H9 (cell line): ENCODE results near the gene AIFM2. TPM values are rescaled to one million over a fixed set of nuclear protein-coding genes. Genes with fewer than 3 reads are reported as not detected.

ENCODE experiments used
- DNase-seq: peaks from one replicate; pipeline ENCODE4 v3.0.0-alpha.2; 2017
- H2AFZ ChIP-seq: one replicate; pipeline ENCODE4 v1.6.1; 2013; ENCODE audit warnings: mild to moderate bottlenecking, low read length, control low read depth, moderate library complexity
- H2AK5ac ChIP-seq: 2 replicates; pipeline ENCODE4 v1.6.1; 2013; ENCODE audit warnings: low read length, control low read depth, mixed read lengths; ENCODE audit not compliant: insufficient read length
- H2BK120ac ChIP-seq: one replicate; pipeline ENCODE4 v1.6.1; 2013; ENCODE audit warnings: low read depth, mild to moderate bottlenecking, low read length, control low read depth, inconsistent platforms; ENCODE audit not compliant: poor library complexity, severe bottlenecking
- H2BK12ac ChIP-seq: 2 replicates; pipeline ENCODE4 v1.6.1; 2013; ENCODE audit warnings: low read length, control low read depth, mixed read lengths, low read depth; ENCODE audit not compliant: insufficient read length
- H2BK15ac ChIP-seq: 2 replicates; pipeline ENCODE4 v1.6.1; 2013; ENCODE audit warnings: low read depth, low read length, control low read depth
- H2BK20ac ChIP-seq: one replicate; pipeline ENCODE4 v1.6.1; 2013; ENCODE audit warnings: low read depth, mild to moderate bottlenecking, low read length, control low read depth, inconsistent platforms; ENCODE audit not compliant: poor library complexity, severe bottlenecking
- H2BK5ac ChIP-seq: 2 replicates; pipeline ENCODE4 v1.6.1; 2013; ENCODE audit warnings: low read length, control low read depth, mixed read lengths; ENCODE audit not compliant: insufficient read length
- H3K14ac ChIP-seq: 2 replicates; pipeline ENCODE4 v1.6.1; 2013; ENCODE audit warnings: low read length, control low read depth; ENCODE audit not compliant: insufficient read depth
- H3K18ac ChIP-seq: 2 replicates; pipeline ENCODE4 v1.6.1; 2013; ENCODE audit warnings: low read depth, mild to moderate bottlenecking, mixed read lengths, low read length, control low read depth; ENCODE audit not compliant: insufficient read length
- H3K23ac ChIP-seq: 2 replicates; pipeline ENCODE4 v1.6.1; 2013; ENCODE audit warnings: low read length, control low read depth, mixed read lengths, low read depth; ENCODE audit not compliant: insufficient read length
- H3K23me2 ChIP-seq: 2 replicates; pipeline ENCODE4 v1.6.1; 2013; ENCODE audit warnings: low read depth, mild to moderate bottlenecking, mixed read lengths, low read length, control low read depth; ENCODE audit not compliant: insufficient read length, poor library complexity, severe bottlenecking
- H3K27ac ChIP-seq: 2 replicates; pipeline ENCODE4 v1.5.1; 2013; ENCODE audit warnings: low read length, control low read depth, mixed read lengths, low read depth; ENCODE audit not compliant: insufficient read length
- H3K27me3 ChIP-seq: 2 replicates; pipeline ENCODE4 v1.6.1; 2013; ENCODE audit warnings: low read length, control low read depth, inconsistent platforms; ENCODE audit not compliant: insufficient read depth
- H3K4ac ChIP-seq: 2 replicates; pipeline ENCODE4 v1.6.1; 2013; ENCODE audit warnings: low read depth, mild to moderate bottlenecking, control low read depth, inconsistent platforms, low read length, moderate library complexity
- H3K4me1 ChIP-seq: 2 replicates; pipeline ENCODE4 v1.6.1; 2013; ENCODE audit warnings: low read length, control low read depth, inconsistent platforms; ENCODE audit not compliant: insufficient read depth
- H3K4me2 ChIP-seq: 2 replicates; pipeline ENCODE4 v1.6.1; 2013; ENCODE audit warnings: low read length, control low read depth, mixed read lengths; ENCODE audit not compliant: insufficient read length, insufficient read depth
- H3K56ac ChIP-seq: 2 replicates; pipeline ENCODE4 v1.6.1; 2013; ENCODE audit warnings: low read depth, mild to moderate bottlenecking, mixed read lengths, low read length, control low read depth; ENCODE audit not compliant: insufficient read length
- H3K79me1 ChIP-seq: 2 replicates; pipeline ENCODE4 v1.6.1; 2013; ENCODE audit warnings: low read depth, mild to moderate bottlenecking, moderate library complexity, low read length, control low read depth, inconsistent platforms; ENCODE audit not compliant: insufficient read depth, poor library complexity, severe bottlenecking
- H3K79me2 ChIP-seq: 2 replicates; pipeline ENCODE4 v1.6.1; 2013; ENCODE audit warnings: low read length, control low read depth, inconsistent platforms; ENCODE audit not compliant: insufficient read depth
- H3K9ac ChIP-seq: 2 replicates; pipeline ENCODE4 v1.6.1; 2013; ENCODE audit warnings: low read length, control low read depth, mixed read lengths; ENCODE audit not compliant: insufficient read length; ENCODE audit errors: extremely low read depth
- H3K9me3 ChIP-seq: one replicate; pipeline ENCODE4 v1.6.1; 2013; ENCODE audit warnings: low read depth, low read length, inconsistent platforms; ENCODE audit not compliant: control insufficient read depth
- H3T11ph ChIP-seq: one replicate; pipeline ENCODE4 v1.6.1; 2013; ENCODE audit warnings: mild to moderate bottlenecking, low read length, control low read depth, inconsistent platforms
- H4K20me1 ChIP-seq: one replicate; pipeline ENCODE4 v1.6.1; 2013; ENCODE audit not compliant: control insufficient read depth, insufficient read length, insufficient read depth
- H4K5ac ChIP-seq: 2 replicates; pipeline ENCODE4 v1.6.1; 2013; ENCODE audit warnings: low read depth, mild to moderate bottlenecking, mixed read lengths, low read length, control low read depth; ENCODE audit not compliant: insufficient read length
- H4K8ac ChIP-seq: replicated peaks from 2 replicates; pipeline ENCODE4 v1.6.1; 2013; ENCODE audit warnings: low read length, control low read depth, mixed read lengths, low read depth; ENCODE audit not compliant: insufficient read length
- H4K91ac ChIP-seq: 2 replicates; pipeline ENCODE4 v1.6.1; 2013; ENCODE audit warnings: low read depth, mild to moderate bottlenecking, moderate library complexity, mixed read lengths, low read length, control low read depth; ENCODE audit not compliant: insufficient read length
- H3K27ac Mint-ChIP-seq, 3 experiments: 2 replicates in 2 of 3; 3 replicates in 1 of 3; pipeline ENCODE4 v1.8.0; 2020 to 2021; ENCODE audit warnings: mixed read lengths in 3 of 3, mild to moderate bottlenecking in 1 of 3, moderate library complexity in 1 of 3
- H3K27me3 Mint-ChIP-seq: 2 replicates; pipeline ENCODE4 v1.8.0; 2021; ENCODE audit warnings: low read depth, mild to moderate bottlenecking, moderate library complexity, mixed read lengths
- H3K36me3 Mint-ChIP-seq, 3 experiments: 2 replicates in 2 of 3; 3 replicates in 1 of 3; pipeline ENCODE4 v1.8.0; 2020 to 2021; ENCODE audit warnings: low read depth in 3 of 3, mixed read lengths in 3 of 3; ENCODE audit not compliant: insufficient read depth in 1 of 3
- H3K4me1 Mint-ChIP-seq, 2 experiments: 2 replicates each; pipeline ENCODE4 v1.8.0; 2020; ENCODE audit warnings: mixed read lengths in 2 of 2
- H3K4me3 Mint-ChIP-seq, 2 experiments: 2 replicates in 1 of 2; 3 replicates in 1 of 2; pipeline ENCODE4 v1.8.0; 2020 to 2021; ENCODE audit warnings: mild to moderate bottlenecking in 2 of 2, mixed read lengths in 2 of 2, moderate library complexity in 1 of 2
- H3K9me3 Mint-ChIP-seq, 2 experiments: 2 replicates in 1 of 2; 3 replicates in 1 of 2; pipeline ENCODE4 v1.8.0; 2020; ENCODE audit warnings: mild to moderate bottlenecking in 2 of 2, mixed read lengths in 2 of 2, moderate library complexity in 1 of 2
- CTCF ChIP-seq: fragments of 200-600 bp; sonication (generic); conservative IDR thresholded peaks from 3 replicates; pipeline ENCODE4 v1.8.0; 2021; ENCODE audit warnings: antibody characterized with exemption, mild to moderate bottlenecking
- WGBS: extraction: QIAGEN DNeasy Blood & Tissue Kit; methylation state at CpG from one replicate; pipeline ENCODE4 v1.1.7; 2013; ENCODE audit warnings: missing lambda C conversion rate, low lambda C conversion rate, mixed read lengths; ENCODE audit not compliant: insufficient read length; ENCODE audit errors: extremely low coverage; 5-methylcytosine and 5-hydroxymethylcytosine counted together
- total RNA-seq: library from RNA; stranded (reverse); gene quantifications from 2 replicates; pipeline ENCODE4 v1.2.1, GENCODE V29; 2021

AIFM2 gene
- total RNA-seq, 1 experiment from 2014 or later = 5.3 TPM

- H2BK20ac ChIP-seq = no peak overlapping the region
- H2AFZ ChIP-seq = no peak overlapping the region
- H3K4ac ChIP-seq = no peak overlapping the region
- no peaks in the 10 kb centered on the region for H3K9me3 ChIP-seq
- Mint-ChIP-seq H3K27ac (no peak overlapping the region), H3K4me3 (no peak overlapping the region), H3K9me3 (peaks cover 0 to 2% of the 10 kb centered on the region in 2 experiments; a peak in 2 of 5 replicates), H3K27me3 (no peaks in the 10 kb centered on the region), H3K4me1 (peaks cover 5 to 9% of the 10 kb centered on the region in 2 experiments), H3K36me3 (peaks cover 0 to 3% (median 0%) of the 10 kb centered on the region in 3 experiments; a peak in 1 of 7 replicates)
- WGBS = no CpG with 5 or more reads among the region's 6 CpGs
- DNase-seq = no peak
- H3T11ph ChIP-seq = no peak overlapping the region
- no peak overlapping the region for H2BK15ac ChIP-seq
- no peak overlapping the region for H3K23ac ChIP-seq
- no peak overlapping the region for H4K91ac ChIP-seq
- TF ChIP-seq CTCF = no peak
- no peak overlapping the region for H4K8ac ChIP-seq
- H3K18ac ChIP-seq = no peak overlapping the region
- no peaks in the 10 kb centered on the region for H3K23me2 ChIP-seq
- no peak overlapping the region for H2BK5ac ChIP-seq
- no peak overlapping the region for H2AK5ac ChIP-seq
- H3K27ac ChIP-seq = no peak overlapping the region
- no peak overlapping the region for H2BK12ac ChIP-seq
- H3K79me1 ChIP-seq = no peaks in the 10 kb centered on the region
- no peaks in the 10 kb centered on the region for H3K27me3 ChIP-seq
- no peak overlapping the region for H2BK120ac ChIP-seq
- no peaks in the 10 kb centered on the region for H3K79me2 ChIP-seq
- H3K9ac ChIP-seq = no peak overlapping the region
- no peak overlapping the region for H4K5ac ChIP-seq
- no peak overlapping the region for H3K56ac ChIP-seq
- H3K4me1 ChIP-seq = no peaks in the 10 kb centered on the region
- H3K4me2 ChIP-seq = no peak overlapping the region
- no peaks in the 10 kb centered on the region for H4K20me1 ChIP-seq
- H3K14ac ChIP-seq = no peak overlapping the region
Measured at GRCh38 chr10:70120417-70120816, 12.2 kb downstream of the AIFM2 start.
